HG03025 (cell line): Measurements from ENCODE around the gene CLPSL2.

Source experiments
- ATAC-seq: cut with Tn5 transposase; IDR thresholded peaks from one replicate; pipeline ENCODE4 v1.9.1; 2021; ENCODE audit warnings: mild to moderate bottlenecking, moderate library complexity; ENCODE audit not compliant: unreplicated experiment, low FRiP score

CLPSL2 gene

DNA sequence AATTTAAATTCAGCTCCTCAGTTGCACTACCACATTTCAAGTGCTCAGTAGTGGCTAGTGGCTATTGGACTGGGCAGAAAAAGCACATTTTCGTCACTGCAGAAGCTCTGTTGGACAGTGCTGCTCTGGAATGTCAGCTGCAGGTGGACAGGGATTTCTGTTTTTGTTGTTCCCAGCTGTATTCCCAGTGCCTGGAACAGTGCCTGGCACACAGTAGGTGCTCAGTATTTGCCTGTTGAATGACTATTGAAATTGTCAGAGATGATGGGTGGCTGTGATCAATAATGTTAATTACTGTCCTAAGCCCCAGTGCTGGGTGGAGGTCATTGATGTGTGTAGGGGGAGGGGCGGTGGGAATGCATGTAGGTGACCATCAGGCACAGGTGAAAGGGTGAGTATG, 9.9 kb downstream of the CLPSL2 start:
- ATAC-seq, result no peak

DNA sequence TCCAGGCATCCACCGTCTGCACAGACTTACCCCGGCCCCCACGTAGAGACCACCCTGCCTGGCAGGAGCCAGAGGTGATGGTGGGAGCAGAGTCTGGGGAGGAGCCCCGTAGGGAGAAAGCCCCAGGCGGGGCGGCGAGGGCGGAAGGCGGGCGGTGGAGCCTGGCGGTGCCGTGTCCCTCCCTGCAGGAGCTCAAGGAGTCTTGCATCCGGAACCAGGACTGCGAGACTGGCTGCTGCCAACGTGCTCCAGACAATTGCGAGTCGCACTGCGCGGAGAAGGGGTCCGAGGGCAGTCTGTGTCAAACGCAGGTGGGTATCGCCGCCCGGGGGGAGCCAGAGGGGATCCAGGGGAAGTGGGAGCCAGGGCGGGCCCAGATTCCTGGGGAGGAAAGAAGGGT, 10.4 kb downstream of the CLPSL2 start:
- no peak for ATAC-seq

GRCh38 chr6:35787266-35788218, 11.1 kb downstream of the CLPSL2 start:
- ATAC-seq, result no peak

DNA sequence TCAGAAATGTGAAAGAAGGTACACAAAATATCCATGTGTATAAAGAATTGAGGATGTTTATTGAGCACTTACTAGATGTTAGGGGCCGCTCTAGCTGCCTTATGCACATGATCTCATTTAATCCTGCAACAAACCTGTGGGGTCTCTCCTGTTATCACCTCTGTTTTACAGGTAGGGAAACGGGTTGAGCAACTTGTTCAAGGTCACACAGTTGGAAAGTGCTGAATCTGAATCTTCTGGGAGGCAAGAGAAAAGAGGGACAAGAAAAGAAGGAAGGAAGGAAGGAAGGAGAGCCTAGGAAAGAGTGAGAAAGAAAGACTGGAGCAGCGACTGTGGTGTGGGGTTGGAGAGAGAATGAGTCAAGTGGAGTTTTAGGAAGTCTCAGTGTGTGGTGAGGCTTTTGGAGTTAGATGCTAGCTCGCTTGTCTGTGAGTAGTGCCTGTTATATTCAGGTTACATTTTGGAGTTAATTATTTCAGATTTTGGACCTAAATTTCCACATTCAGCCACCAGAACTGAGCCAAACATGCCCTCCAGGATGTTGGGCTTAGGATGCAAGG, 12.1 kb downstream of the CLPSL2 start:
- no peak for ATAC-seq

DNA sequence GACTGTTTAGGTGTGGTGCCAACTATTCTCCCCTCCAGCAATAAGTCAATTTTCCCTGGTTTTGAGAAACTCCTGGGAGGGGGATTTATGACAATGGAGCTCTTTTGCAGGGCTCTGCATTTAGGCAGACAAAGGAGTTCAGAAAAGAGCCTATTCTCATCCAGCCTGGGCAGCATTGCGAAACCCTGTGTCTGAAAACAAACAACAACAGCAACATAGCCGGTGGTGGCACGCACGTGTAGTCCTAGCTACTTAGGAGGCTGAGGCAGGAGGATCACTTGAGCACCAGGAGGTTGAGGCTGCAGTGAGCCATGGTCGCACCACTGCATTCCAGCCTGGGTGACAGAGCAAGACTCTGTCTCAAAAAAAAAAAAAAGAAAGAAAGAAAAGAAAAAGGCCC, 14.3 kb downstream of the CLPSL2 start:
- no peak for ATAC-seq

GRCh38 chr6:35794536-35795452, 18.4 kb downstream of the CLPSL2 start:
- ATAC-seq, result no peak

GRCh38 chr6:35795453-35796071, 19.2 kb downstream of the CLPSL2 start:
- no peak for ATAC-seq

- ATAC-seq, result no peak
These were observed 19.8 kb downstream of the CLPSL2 start for GRCh38 chr6:35796236-35796635.

GRCh38 chr6:35797837-35798526, 21.6 kb downstream of the CLPSL2 start:
- ATAC-seq, result no peak

DNA sequence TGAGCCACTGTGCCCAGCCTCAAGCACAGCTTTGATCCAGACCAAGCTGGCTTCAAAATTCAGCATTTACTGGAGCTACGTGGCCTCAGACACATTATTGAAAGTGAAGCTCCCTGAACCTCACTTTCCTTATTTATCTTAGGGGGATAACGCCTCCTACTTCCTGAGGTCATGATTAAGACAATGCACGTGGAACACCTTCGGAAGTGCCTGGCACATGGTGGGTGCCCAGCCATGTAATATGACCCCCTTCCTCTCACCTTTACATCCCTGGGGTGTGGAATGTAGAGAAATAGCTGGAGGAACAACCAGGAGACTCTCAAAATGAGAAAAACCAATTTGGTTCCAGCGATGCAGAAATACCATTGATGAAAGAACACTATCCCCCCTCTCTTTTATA, 22.3 kb downstream of the CLPSL2 start:
- no peak for ATAC-seq

DNA sequence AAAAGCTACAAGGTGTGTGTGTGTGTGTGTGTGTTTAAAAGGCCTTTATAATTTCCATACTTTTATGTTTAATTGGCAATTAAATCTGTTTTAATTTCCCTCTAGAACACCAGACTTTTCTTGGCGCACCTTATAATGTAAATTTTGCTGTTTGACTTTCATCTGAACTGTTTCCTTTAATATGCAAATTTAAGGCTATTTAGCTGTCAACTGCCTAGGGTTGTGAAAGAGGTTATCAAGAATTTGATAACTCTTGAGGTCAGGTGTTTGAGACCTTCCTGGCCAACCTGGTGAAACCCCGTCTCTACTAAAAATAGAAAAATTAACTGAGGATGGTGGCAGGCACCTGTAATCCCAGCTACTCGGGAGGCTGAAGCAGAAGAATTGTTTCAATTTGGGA, 24.8 kb downstream of the CLPSL2 start:
- ATAC-seq, result no peak

DNA sequence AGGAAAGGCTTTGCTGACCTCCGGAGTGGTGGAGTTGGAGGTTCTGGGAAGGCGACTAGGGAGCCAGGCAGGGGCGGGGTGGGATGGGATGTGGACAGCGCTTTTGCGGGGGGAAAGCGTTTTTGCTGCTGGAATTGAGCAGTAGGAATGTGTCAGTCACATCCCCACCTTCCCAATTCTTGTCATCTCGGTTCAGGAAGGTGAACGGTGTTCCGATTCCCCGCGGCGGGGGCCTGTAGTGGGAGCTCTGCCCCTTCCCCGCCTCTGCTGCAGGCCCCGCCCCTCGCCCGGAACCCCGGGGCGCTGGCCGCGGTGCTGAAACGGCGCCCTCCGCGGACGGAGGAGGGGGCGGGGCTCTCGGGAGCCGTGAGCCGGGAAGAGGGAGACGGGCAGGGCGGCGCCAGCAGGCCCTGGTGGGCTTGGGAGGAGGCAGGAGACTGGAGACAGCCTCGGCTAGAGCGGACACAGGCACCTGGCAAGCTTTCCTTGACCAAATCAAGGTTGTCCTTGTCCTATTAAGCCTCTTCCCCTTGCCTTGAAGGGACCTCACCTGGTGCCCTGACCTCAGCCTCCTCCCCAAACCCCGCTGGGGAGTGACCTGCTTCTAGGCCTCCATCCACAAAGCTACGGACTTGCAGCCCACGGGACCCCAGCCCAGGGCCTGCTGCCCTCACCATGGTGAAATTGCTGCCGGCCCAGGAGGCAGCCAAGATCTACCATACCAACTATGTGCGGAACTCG, 28.8 kb downstream of the CLPSL2 start, which contains the start of gene LHFPL5:
TSS of gene LHFPL5 (plus strand) at position 357 of the 741 bp plus-strand sequence. CDS start at position 676, 319 bp downstream.
- no peak for ATAC-seq

GRCh38 chr6:35808688-35809087, 32.3 kb downstream of the CLPSL2 start:
- no peak for ATAC-seq

DNA sequence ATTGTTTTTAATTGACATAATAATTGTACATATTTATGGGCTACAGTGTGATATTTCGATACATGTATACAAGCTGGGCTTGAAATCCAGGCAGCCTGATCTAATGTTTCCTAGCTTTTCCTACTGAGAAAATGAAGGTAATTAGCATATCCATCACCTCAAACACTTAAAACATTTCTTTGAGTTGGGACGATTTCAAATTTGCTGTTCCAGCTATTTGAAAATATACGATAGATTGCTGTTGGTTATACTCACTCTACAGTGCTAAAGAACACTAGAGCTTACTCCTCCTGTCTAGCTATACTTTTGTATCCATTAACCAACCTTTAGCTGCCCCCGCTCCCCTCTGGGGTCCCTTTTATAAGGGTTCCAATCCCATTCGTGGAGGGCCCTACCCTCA, 33.4 kb downstream of the CLPSL2 start:
- no peak for ATAC-seq

DNA sequence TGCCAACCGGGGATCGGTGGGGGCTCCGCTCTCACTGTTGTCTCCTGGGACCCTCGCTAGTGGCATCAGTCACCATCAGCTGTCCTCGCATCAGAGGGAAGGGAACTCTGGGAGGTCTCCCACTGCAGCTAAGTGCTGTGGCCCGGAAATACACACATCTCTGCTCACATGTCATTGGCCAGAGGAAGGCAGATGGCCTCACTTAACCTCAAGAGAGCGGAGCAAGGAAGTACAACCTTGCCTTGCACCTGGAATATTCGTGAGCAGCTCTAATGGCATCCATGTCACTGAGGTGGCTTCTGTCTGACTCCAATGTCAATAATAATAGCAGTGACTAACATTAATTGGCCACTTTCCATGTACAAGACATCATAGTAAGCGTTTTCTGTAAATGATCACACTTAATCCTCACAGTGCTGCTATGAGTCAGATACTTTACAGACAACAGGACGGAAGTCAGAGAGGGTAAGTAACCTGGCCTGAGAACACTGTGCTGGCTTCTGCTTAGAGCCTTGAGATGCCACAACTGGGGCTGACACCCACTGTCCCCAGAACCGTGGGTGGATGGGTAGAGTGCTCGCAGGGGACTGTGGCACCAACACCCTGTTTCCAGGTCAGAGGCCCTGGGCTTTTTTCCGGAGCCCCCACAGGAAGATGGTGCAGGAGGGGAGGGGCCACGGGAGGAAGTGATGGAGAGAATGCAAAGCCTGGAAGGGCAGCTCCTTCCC, 34.7 kb downstream of the CLPSL2 start:
- no peak for ATAC-seq

- ATAC-seq, result no peak
These were observed 35.2 kb downstream of the CLPSL2 start for GRCh38 chr6:35811699-35811995.

- no peak for ATAC-seq
These were observed 41.1 kb downstream of the CLPSL2 start for GRCh38 chr6:35817515-35817914.

DNA sequence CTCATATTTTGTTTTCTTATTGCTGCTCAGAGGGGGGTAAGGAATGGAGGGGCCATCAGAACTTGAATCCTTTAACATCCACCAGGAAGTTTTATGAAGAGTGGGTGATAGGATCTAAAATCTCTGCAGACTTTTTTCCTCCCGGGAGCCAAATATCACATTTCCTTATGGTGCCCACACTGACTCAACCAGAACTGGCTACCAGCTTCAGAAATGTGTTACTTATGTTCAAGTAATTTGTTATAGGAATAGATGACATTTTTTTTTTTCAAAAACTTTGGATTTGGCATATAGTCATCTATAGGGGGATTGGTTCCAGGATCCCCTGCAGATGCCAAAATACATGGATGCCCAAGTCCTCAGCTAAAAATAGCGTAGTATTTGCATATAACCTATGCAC, 47.2 kb downstream of the CLPSL2 start:
- no peak for ATAC-seq
